Activated effector memory CD4-positive, alpha-beta T cell treated with anti-CD3 and anti-CD28 coated beads, Interleukin-2, amount 50 U/mL, for 16 hours (primary cell): ENCODE results near the gene KLHL8.
"Not testable (repeated sequence)": the region's sequence is repeated elsewhere in the genome, so short reads cannot be mapped to it uniquely, and the experiment has no call there.

Experiments used
- DNase-seq: peaks from one replicate; pipeline ENCODE4 v3.0.0-alpha.2; 2020

The KLHL8 gene

GRCh38 chr4:87227751-87228151 lies 7.3 kb upstream of the KLHL8 start:
- no peak for DNase-seq

- no peak for DNase-seq
These were observed 5.5 kb upstream of the KLHL8 start for GRCh38 chr4:87225936-87226335.

- no peak for DNase-seq
These were observed 3.9 kb upstream of the KLHL8 start for GRCh38 chr4:87224141-87224923.

- DNase-seq, result peak; percentile 83
These were observed 755 bp downstream of the KLHL8 start for GRCh38 chr4:87219632-87220093.

GRCh38 chr4:87217235-87217763 lies 3.1 kb downstream of the KLHL8 start:
- DNase-seq, result not testable (repeated sequence)

GRCh38 chr4:87216469-87216868 lies 3.9 kb downstream of the KLHL8 start:
- no peak for DNase-seq

GRCh38 chr4:87213421-87214075 lies 6.9 kb downstream of the KLHL8 start:
- DNase-seq, result no peak

- DNase-seq, result no peak
These were observed 9.0 kb downstream of the KLHL8 start for GRCh38 chr4:87211249-87211952.

GRCh38 chr4:87209696-87210095 lies 10.7 kb downstream of the KLHL8 start:
- no peak for DNase-seq

- no peak for DNase-seq
These were observed 11.2 kb downstream of the KLHL8 start for GRCh38 chr4:87209182-87209581.

GRCh38 chr4:87204559-87204958 lies 15.9 kb downstream of the KLHL8 start:
- DNase-seq, result no peak

GRCh38 chr4:87196927-87197326 lies 23.5 kb downstream of the KLHL8 start:
- no peak for DNase-seq

GRCh38 chr4:87196146-87196545 lies 24.3 kb downstream of the KLHL8 start:
- DNase-seq, result no peak

- DNase-seq, result no peak
These were observed 26.3 kb downstream of the KLHL8 start for GRCh38 chr4:87193958-87194675.

- DNase-seq, result no peak
These were observed 28.1 kb downstream of the KLHL8 start for GRCh38 chr4:87192145-87192919.

GRCh38 chr4:87188932-87189331 lies 31.5 kb downstream of the KLHL8 start:
- no peak for DNase-seq

- DNase-seq, result no peak
These were observed 32.4 kb downstream of the KLHL8 start for GRCh38 chr4:87188048-87188447.

- no peak for DNase-seq
These were observed 35.1 kb downstream of the KLHL8 start for GRCh38 chr4:87185146-87185870.

GRCh38 chr4:87180767-87181166 lies 39.7 kb downstream of the KLHL8 start:
- DNase-seq, result no peak

GRCh38 chr4:87179751-87180150 lies 40.7 kb downstream of the KLHL8 start:
- no peak for DNase-seq

- no peak for DNase-seq
These were observed 45.7 kb downstream of the KLHL8 start for GRCh38 chr4:87174672-87175071.
